ENCODE results near the gene HMGXB3. TPM values are rescaled to one million over a fixed set of nuclear protein-coding genes. Genes with fewer than 3 reads are reported as not detected.

HMGXB3 gene
- total RNA-seq, 4 donors from 2014 or later = 47.7 to 58.2 (median 55.3) TPM

DNA sequence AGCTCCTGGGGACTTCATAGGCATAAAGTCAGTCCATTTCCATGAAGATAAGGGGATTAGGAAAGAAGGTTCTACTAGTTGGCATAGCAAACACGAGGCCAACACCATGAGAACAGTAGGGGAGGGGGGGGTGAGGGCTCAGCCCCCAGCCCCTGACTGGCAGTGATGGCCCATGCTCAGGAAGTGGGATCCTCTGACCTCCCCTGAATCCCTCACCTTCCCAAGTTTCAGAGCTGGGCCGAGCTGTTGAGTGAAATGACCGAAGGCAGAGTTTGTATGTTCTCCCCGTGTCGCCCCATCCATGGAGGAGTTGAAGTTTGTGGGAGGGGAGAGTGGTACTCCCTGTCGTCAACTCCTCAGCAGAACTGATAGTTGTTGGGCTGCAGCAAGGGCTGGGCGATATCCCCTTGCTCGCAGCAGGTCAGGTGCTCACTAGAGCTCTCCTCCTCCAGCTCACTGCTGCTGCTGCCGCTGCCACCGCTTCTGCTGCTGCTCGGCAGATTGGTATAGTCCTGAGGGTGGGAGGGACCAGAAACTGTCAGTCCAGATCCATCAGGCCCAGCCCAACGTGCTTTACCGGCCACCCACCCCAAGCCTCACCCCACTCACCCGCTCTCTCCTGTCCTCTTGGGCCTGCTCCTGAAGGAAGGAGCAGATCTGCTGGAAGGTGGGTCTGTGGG, 53.3 kb downstream of the HMGXB3 start:
- no peak for DNase-seq (ENCODE audit: low spot score in 2 of 2)
- peaks cover 0 to 79% (median 23%) of the 10 kb centered on the region in 3 donors for H3K36me3 ChIP-seq
- no peaks in the 10 kb centered on the region for H3K27me3 ChIP-seq
- WGBS, 2 donors = 89% methylated on average over 14 of the region's 14 CpGs
- H3K27ac ChIP-seq = peak overlapping the region in 2 of 4 donors; percentile 24 to 28
- H3K4me3 ChIP-seq = no peak overlapping the region
- H3K9me3 ChIP-seq = no peaks in the 10 kb centered on the region
- H3K4me1 ChIP-seq = no peaks in the 10 kb centered on the region
- TF ChIP-seq, protein P1, sequence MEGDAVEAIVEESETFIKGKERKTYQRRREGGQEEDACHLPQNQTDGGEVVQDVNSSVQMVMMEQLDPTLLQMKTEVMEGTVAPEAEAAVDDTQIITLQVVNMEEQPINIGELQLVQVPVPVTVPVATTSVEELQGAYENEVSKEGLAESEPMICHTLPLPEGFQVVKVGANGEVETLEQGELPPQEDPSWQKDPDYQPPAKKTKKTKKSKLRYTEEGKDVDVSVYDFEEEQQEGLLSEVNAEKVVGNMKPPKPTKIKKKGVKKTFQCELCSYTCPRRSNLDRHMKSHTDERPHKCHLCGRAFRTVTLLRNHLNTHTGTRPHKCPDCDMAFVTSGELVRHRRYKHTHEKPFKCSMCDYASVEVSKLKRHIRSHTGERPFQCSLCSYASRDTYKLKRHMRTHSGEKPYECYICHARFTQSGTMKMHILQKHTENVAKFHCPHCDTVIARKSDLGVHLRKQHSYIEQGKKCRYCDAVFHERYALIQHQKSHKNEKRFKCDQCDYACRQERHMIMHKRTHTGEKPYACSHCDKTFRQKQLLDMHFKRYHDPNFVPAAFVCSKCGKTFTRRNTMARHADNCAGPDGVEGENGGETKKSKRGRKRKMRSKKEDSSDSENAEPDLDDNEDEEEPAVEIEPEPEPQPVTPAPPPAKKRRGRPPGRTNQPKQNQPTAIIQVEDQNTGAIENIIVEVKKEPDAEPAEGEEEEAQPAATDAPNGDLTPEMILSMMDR (IDR thresholded peaks at IDR 0.05) = no peak
- no peak for TF ChIP-seq POLR2A (IDR thresholded peaks at IDR 0.05)
- no peak for TF ChIP-seq EP300 (IDR thresholded peaks at IDR 0.05)

DNA sequence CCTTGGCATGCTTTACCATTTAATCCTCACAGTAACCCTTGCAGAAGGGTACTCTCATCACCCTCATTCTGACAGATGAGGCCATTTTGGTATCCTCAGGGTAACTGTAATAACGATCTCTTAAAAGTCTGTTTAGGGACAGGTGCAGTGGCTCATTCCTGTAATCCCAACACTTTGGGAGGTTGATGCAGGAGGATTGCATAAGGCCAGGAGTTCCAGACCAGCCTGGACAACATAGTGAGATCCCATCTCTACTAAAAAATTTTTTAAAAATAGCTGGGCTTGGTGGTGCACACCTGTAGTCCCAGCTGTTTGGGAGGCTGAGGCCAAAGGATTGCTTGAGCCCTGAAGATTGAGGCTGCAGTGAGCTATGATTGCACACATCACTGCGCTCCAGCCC, 54.0 kb downstream of the HMGXB3 start:
- DNase-seq (ENCODE audit: low spot score in 2 of 2) = no peak
- Histone ChIP-seq H3K4me1 (no peaks in the 10 kb centered on the region), H3K9me3 (no peaks in the 10 kb centered on the region), H3K27ac (no peak overlapping the region), H3K4me3 (no peak overlapping the region), H3K27me3 (no peaks in the 10 kb centered on the region), H3K36me3 (peaks cover 0 to 72% (median 23%) of the 10 kb centered on the region in 3 donors)
- 98 to 100% methylated on average over 2 of the region's 2 CpGs for WGBS, 2 donors
- TF ChIP-seq POLR2A (IDR thresholded peaks at IDR 0.05) = no peak
- no peak for TF ChIP-seq EP300 (IDR thresholded peaks at IDR 0.05)
- TF ChIP-seq, protein P1 (IDR thresholded peaks at IDR 0.05) = no peak

DNA sequence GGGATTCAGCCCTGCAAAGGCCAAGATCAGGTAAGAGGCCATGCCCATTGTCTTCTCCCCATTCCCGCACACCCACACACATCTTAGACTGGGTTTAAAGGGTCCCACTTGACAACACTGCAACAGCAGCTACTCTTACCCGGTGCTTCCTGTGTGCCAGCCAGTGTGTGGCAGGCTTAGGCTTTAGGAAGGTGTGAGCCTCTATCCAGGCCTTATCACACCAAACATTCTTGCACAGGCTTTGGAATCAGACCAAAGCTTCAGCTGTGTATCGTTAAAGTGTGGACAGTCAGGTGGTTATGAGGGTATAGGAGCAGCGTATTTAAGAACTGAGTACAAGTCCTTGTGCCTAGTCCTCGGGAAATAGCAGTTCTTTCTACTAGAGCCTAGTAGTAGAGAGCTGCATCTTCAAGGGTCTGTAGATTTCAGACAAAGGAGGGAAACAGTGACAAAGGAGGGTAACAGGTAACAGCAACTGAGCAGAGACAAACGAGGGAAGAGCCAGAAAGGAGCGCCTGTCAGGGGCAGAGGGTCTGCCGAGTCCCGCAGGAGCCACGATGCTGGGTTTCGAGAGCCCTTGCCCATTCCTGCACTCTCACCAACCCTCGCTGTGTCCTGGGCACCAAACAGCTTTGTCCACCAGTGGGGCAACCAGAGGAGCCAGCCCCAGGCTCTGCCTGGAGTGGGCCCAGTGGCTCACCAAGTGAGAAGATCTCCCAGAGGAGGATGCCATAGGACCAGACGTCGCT, 55.0 kb downstream of the HMGXB3 start:
- Histone ChIP-seq H3K9me3 (no peaks in the 10 kb centered on the region), H3K4me1 (no peaks in the 10 kb centered on the region), H3K4me3 (no peak overlapping the region), H3K27me3 (no peaks in the 10 kb centered on the region), H3K36me3 (peaks cover 0 to 62% (median 23%) of the 10 kb centered on the region in 3 donors), H3K27ac (no peak overlapping the region)
- TF ChIP-seq EP300 (IDR thresholded peaks at IDR 0.05) (no peak), POLR2A (IDR thresholded peaks at IDR 0.05) (no peak)
- TF ChIP-seq, protein P1 (IDR thresholded peaks at IDR 0.05) = no peak
- DNase-seq (ENCODE audit: low spot score in 2 of 2) = no peak
- 86 to 89% methylated on average over 11 to 14 of the region's 14 CpGs for WGBS, 2 donors

DNA sequence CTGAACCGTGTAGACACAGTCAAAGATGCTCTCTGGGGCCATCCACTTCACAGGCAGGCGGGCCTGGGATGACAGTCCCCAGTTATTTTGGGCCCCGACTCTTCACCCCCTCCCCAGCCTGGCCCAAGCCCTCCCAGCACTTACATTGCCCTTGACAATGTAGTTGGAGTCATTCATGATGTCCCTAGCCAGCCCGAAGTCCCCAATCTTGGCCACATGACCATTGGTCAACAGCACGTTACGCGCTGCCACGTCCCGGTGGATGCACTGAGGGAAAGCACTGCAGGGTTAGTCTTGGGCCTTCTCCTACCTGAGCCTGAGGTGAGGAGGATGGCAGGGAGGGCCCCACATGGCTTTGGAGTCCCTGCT, 55.5 kb downstream of the HMGXB3 start:
- H3K9me3 ChIP-seq = no peaks in the 10 kb centered on the region
- TF ChIP-seq EP300 (IDR thresholded peaks at IDR 0.05) (no peak), POLR2A (IDR thresholded peaks at IDR 0.05) (no peak)
- TF ChIP-seq, protein P1 (IDR thresholded peaks at IDR 0.05) = no peak
- H3K36me3 ChIP-seq = peaks cover 0 to 57% (median 19%) of the 10 kb centered on the region in 3 donors
- 91 to 99% methylated on average over 8 to 9 of the region's 9 CpGs for WGBS, 2 donors
- DNase-seq (ENCODE audit: low spot score in 2 of 2) = no peak
- H3K27ac ChIP-seq = no peak overlapping the region
- no peak overlapping the region for H3K4me3 ChIP-seq
- H3K4me1 ChIP-seq = no peaks in the 10 kb centered on the region
- no peaks in the 10 kb centered on the region for H3K27me3 ChIP-seq

DNA sequence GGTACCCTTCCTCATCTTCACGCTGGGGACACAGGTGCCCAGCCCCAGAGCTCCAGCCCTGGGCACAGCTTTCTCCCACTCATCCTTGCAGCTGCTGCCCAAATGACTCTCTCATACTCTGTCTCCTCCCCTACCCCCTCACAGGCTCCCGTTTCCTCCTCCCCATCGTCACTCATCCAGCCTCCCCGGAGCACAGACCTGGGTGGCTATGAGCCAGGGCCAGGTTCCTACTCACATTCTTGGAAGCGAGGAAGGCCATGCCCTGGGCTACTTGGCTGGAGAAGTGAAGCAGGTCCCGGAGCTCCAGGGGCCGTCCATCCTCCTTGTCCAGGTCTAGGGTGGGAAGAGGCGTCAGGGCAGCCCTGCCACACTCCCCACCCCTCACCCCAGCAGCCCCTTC, 56.5 kb downstream of the HMGXB3 start:
- Histone ChIP-seq H3K27ac (peak overlapping the region in 1 of 4 donors; percentile 28), H3K4me3 (no peak overlapping the region), H3K27me3 (no peaks in the 10 kb centered on the region), H3K36me3 (peaks cover 0 to 47% (median 9%) of the 10 kb centered on the region in 3 donors), H3K4me1 (no peaks in the 10 kb centered on the region), H3K9me3 (no peaks in the 10 kb centered on the region)
- 62% methylated on average over 8 of the region's 8 CpGs for WGBS, 2 donors
- DNase-seq (ENCODE audit: low spot score in 2 of 2) = no peak
- TF ChIP-seq POLR2A (IDR thresholded peaks at IDR 0.05) (no peak), EP300 (IDR thresholded peaks at IDR 0.05) (no peak)
- TF ChIP-seq, protein P1 (IDR thresholded peaks at IDR 0.05) = no peak

Data from tibial nerve (tissue), 4 donors.